ENCODE measurements around the gene SLC35G1. TPM values are rescaled to one million over a fixed set of nuclear protein-coding genes. Genes with fewer than 3 reads are reported as not detected.

The SLC35G1 gene, protein sequence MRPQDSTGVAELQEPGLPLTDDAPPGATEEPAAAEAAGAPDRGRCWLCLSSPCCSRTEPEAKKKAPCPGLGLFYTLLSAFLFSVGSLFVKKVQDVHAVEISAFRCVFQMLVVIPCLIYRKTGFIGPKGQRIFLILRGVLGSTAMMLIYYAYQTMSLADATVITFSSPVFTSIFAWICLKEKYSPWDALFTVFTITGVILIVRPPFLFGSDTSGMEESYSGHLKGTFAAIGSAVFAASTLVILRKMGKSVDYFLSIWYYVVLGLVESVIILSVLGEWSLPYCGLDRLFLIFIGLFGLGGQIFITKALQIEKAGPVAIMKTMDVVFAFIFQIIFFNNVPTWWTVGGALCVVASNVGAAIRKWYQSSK
- 10.9 TPM for polyA plus RNA-seq (2013, experiment 1 of 2)
- polyA plus RNA-seq (2013, experiment 2 of 2), result 11.4 TPM

DNA sequence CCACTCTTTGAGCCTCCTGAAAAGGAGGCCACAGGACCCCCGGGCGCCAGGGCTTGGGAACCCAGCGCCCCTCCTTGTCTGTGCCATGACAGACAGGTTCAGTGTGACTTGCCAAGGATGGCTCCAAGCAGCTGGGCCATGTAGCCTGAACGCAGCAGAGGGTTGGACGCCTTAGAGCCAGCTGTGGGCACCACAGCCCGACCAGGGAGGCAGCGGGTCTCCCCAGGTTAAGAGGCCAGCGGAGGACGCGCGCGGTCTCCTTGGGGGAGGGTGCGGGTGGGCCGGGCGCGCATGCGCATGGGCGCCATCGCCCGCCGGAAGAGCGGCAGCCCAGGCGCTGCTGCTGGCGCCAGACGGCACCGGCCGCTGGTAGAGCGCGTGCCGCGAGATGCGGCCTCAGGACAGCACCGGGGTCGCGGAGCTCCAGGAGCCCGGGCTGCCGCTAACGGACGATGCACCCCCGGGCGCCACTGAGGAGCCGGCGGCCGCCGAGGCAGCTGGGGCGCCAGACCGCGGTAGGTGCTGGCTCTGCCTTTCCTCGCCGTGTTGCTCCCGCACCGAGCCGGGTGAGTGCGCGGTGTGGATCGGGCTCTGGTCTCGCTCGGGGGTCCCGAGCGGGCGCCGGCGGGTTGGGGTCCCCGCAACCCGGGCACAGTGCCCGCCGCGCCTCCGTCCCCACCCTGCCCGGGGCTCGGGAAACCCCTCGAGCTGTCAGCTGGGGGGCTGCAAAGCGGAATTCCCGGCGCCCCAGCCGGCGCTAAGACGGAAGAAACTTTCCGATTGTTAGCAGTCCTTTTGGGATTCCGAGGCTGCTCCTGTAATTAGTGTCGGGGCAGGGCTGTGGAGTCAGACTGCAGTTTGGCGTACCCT lies at the start of gene SLC35G1:
SLC35G1 (plus strand) TSS at position 333 of the 870 bp plus-strand sequence; CDS start at position 389, 56 bp downstream.
- DNase-seq (ENCODE audit: low spot score), result peak; percentile 79
- Histone ChIP-seq H3K4me3 (ENCODE audit: low read length in 2 of 2) (peak within 1 kb of the TSS; percentile 87 to 88), H3K14ac (ENCODE audit: low read length) (no peak within 1 kb of the TSS), H4K8ac (ENCODE audit: low read depth, low read length) (no peak within 1 kb of the TSS), H3K27me3 (ENCODE audit: control insufficient read depth in 3 of 3, insufficient read depth in 3 of 3, low read depth in 1 of 3, low read length in 3 of 3) (peaks cover 0 to 38% (median 3%) of the 10 kb centered on the region in 3 experiments), H2BK15ac (ENCODE audit: low read length) (peak within 1 kb of the TSS; percentile 53), H3K4ac (ENCODE audit: low read length) (no peak within 1 kb of the TSS), H2BK5ac (ENCODE audit: low read length) (peak within 1 kb of the TSS; percentile 55), H3K4me1 (ENCODE audit: control insufficient read depth in 2 of 2, insufficient read depth in 1 of 2, low read depth in 1 of 2, low read length in 2 of 2) (peaks cover 4 to 8% of the 10 kb centered on the region in 2 donors), H2AFZ (ENCODE audit: low read length) (peak within 1 kb of the TSS; percentile 98), H3K18ac (ENCODE audit: low read length) (peak within 1 kb of the TSS; percentile 99), H3K79me1 (ENCODE audit: low read depth, low read length) (peaks cover 2% of the 10 kb centered on the region), H2AK5ac (ENCODE audit: low read depth, low read length) (no peak within 1 kb of the TSS), H3K27ac (replicated peaks; ENCODE audit: low read length) (no peak within 1 kb of the TSS), H2BK120ac (ENCODE audit: low read depth, low read length) (no peak within 1 kb of the TSS), H4K91ac (ENCODE audit: low read depth, low read length, poor library complexity) (no peak within 1 kb of the TSS), H3K4me2 (ENCODE audit: insufficient read depth, low read length, poor library complexity, severe bottlenecking) (peak within 1 kb of the TSS; percentile 88), H2BK12ac (ENCODE audit: low read length) (no peak within 1 kb of the TSS), H3K9me3 (replicated peaks in 1 of 2; ENCODE audit: control insufficient read depth in 2 of 2, insufficient read depth in 1 of 2, low read depth in 1 of 2, low read length in 2 of 2) (no peaks in the 10 kb centered on the region), H3K23ac (ENCODE audit: low read depth, low read length, poor library complexity) (peak within 1 kb of the TSS; percentile 76), H3K36me3 (replicated peaks in 1 of 2; ENCODE audit: control insufficient read depth in 2 of 2, insufficient read depth in 2 of 2, low read length in 2 of 2) (peaks cover 0 to 7% of the 10 kb centered on the region in 2 donors), H3K9ac (ENCODE audit: low read depth, low read length, poor library complexity) (peak within 1 kb of the TSS; percentile 93)
- no CpG with 5 or more reads among the region's 82 CpGs for whole genome bisulfite sequencing, 2 donors (ENCODE audit: extremely low coverage in 2 of 2, insufficient read length in 2 of 2, insufficient replicate concordance in 1 of 2)

DNA sequence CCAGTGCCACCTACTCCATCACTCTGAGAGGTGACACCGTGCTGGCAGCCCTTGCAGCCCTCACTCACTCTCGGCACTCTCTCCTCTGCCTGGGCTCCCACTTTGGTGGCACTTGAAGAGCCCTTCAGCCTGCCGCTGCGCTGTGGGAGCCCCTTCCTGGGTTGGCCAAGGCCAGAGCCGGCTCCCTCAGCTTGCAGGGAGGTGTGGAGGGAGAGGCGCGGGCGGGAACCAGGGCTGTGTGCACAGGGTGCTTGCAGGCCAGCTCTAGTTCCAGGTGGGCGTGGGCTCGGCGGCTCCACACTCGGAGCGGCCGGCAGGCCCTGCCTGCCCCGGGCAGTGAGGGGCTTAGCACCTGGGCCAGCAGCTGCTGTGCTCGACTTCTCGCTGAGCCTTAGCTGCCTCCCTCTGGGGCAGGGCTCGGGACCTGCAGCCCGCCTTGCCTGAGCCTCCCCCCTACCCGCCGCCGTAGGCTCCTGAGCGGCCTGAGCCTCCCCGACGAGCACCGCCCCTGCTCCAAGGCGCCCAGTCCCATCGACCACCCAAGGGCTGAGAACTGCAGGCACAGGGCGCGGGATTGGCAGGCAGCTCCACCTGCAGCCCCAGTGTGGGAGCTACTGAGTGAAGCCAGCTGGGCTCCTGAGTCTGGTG lies 48.7 kb upstream of the SLC35G1 start:
- DNase-seq (ENCODE audit: low spot score), result no peak
- Histone ChIP-seq H2BK5ac (ENCODE audit: low read length) (no peak overlapping the region), H3K4me1 (ENCODE audit: control insufficient read depth in 2 of 2, insufficient read depth in 1 of 2, low read depth in 1 of 2, low read length in 2 of 2) (peaks cover 0 to 5% of the 10 kb centered on the region in 2 donors), H4K91ac (ENCODE audit: low read depth, low read length, poor library complexity) (no peak overlapping the region), H3K23ac (ENCODE audit: low read depth, low read length, poor library complexity) (no peak overlapping the region), H4K8ac (ENCODE audit: low read depth, low read length) (no peak overlapping the region), H3K27me3 (ENCODE audit: control insufficient read depth in 3 of 3, insufficient read depth in 3 of 3, low read depth in 1 of 3, low read length in 3 of 3) (peaks cover 0 to 16% (median 0%) of the 10 kb centered on the region in 3 experiments), H2BK120ac (ENCODE audit: low read depth, low read length) (no peak overlapping the region), H3K79me1 (ENCODE audit: low read depth, low read length) (no peaks in the 10 kb centered on the region), H2BK12ac (ENCODE audit: low read length) (no peak overlapping the region), H3K4me3 (ENCODE audit: low read length in 2 of 2) (no peak overlapping the region), H3K14ac (ENCODE audit: low read length) (no peak overlapping the region), H3K9ac (ENCODE audit: low read depth, low read length, poor library complexity) (no peak overlapping the region), H3K4ac (ENCODE audit: low read length) (no peak overlapping the region), H3K18ac (ENCODE audit: low read length) (peak overlapping the region; percentile 13), H3K36me3 (replicated peaks in 1 of 2; ENCODE audit: control insufficient read depth in 2 of 2, insufficient read depth in 2 of 2, low read length in 2 of 2) (no peaks in the 10 kb centered on the region), H3K27ac (replicated peaks; ENCODE audit: low read length) (no peak overlapping the region), H2AK5ac (ENCODE audit: low read depth, low read length) (no peak overlapping the region), H3K9me3 (replicated peaks in 1 of 2; ENCODE audit: control insufficient read depth in 2 of 2, insufficient read depth in 1 of 2, low read depth in 1 of 2, low read length in 2 of 2) (peaks cover 0 to 2% of the 10 kb centered on the region in 2 donors), H3K4me2 (ENCODE audit: insufficient read depth, low read length, poor library complexity, severe bottlenecking) (peak overlapping the region; percentile 3), H2BK15ac (ENCODE audit: low read length) (no peak overlapping the region), H2AFZ (ENCODE audit: low read length) (no peak overlapping the region)
- no CpG with 5 or more reads among the region's 30 CpGs for WGBS, 2 donors (ENCODE audit: extremely low coverage in 2 of 2, insufficient read length in 2 of 2, insufficient replicate concordance in 1 of 2)

DNA sequence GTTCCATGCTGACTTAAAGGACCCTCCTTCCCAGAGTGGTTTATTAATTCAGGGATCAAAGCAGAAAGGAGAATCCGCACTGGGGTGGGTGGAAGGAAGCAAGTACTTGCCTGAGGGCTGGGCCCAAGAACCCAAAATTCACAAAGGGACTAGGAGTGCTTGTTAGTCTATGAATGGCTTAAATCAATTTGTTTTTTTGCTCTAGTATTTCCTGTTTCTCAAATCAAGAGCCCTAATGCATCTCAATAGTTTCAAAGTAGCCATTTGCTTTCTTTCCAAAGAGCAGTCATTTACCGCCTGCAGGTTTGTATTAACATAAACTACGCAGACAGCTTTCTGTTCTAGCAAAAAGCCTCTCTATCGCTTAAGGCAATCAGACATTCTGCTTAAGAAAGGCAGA lies 44.2 kb upstream of the SLC35G1 start:
- H3K4ac ChIP-seq (ENCODE audit: low read length), result no peak overlapping the region
- no peak overlapping the region for H3K4me3 ChIP-seq (ENCODE audit: low read length in 2 of 2)
- no peaks in the 10 kb centered on the region for H3K4me1 ChIP-seq (ENCODE audit: control insufficient read depth in 2 of 2, insufficient read depth in 1 of 2, low read depth in 1 of 2, low read length in 2 of 2)
- no peak overlapping the region for H2AK5ac ChIP-seq (ENCODE audit: low read depth, low read length)
- H3K23ac ChIP-seq (ENCODE audit: low read depth, low read length, poor library complexity), result no peak overlapping the region
- no peak overlapping the region for H3K14ac ChIP-seq (ENCODE audit: low read length)
- no peak overlapping the region for H3K4me2 ChIP-seq (ENCODE audit: insufficient read depth, low read length, poor library complexity, severe bottlenecking)
- H3K9me3 ChIP-seq (replicated peaks in 1 of 2; ENCODE audit: control insufficient read depth in 2 of 2, insufficient read depth in 1 of 2, low read depth in 1 of 2, low read length in 2 of 2), result peaks cover 4 to 7% of the 10 kb centered on the region in 2 donors
- no peak overlapping the region for H2BK12ac ChIP-seq (ENCODE audit: low read length)
- peaks cover 0 to 21% (median 0%) of the 10 kb centered on the region in 3 experiments for H3K27me3 ChIP-seq (ENCODE audit: control insufficient read depth in 3 of 3, insufficient read depth in 3 of 3, low read depth in 1 of 3, low read length in 3 of 3)
- no peak overlapping the region for H3K9ac ChIP-seq (ENCODE audit: low read depth, low read length, poor library complexity)
- no peak overlapping the region for H3K27ac ChIP-seq (replicated peaks; ENCODE audit: low read length)
- no peak overlapping the region for H2AFZ ChIP-seq (ENCODE audit: low read length)
- no peak overlapping the region for H2BK15ac ChIP-seq (ENCODE audit: low read length)
- H4K91ac ChIP-seq (ENCODE audit: low read depth, low read length, poor library complexity), result no peak overlapping the region
- H2BK120ac ChIP-seq (ENCODE audit: low read depth, low read length), result no peak overlapping the region
- H4K8ac ChIP-seq (ENCODE audit: low read depth, low read length), result no peak overlapping the region
- no peak overlapping the region for H2BK5ac ChIP-seq (ENCODE audit: low read length)
- no peaks in the 10 kb centered on the region for H3K79me1 ChIP-seq (ENCODE audit: low read depth, low read length)
- no peak for DNase-seq (ENCODE audit: low spot score)
- no CpG with 5 or more reads among the region's 4 CpGs for WGBS, 2 donors (ENCODE audit: extremely low coverage in 2 of 2, insufficient read length in 2 of 2, insufficient replicate concordance in 1 of 2)
- H3K36me3 ChIP-seq (replicated peaks in 1 of 2; ENCODE audit: control insufficient read depth in 2 of 2, insufficient read depth in 2 of 2, low read length in 2 of 2), result no peaks in the 10 kb centered on the region
- no peak overlapping the region for H3K18ac ChIP-seq (ENCODE audit: low read length)
